Epithelial cell of proximal tubule (primary cell): Measurements from ENCODE around the gene LCN1. TPM values are rescaled to one million over a fixed set of nuclear protein-coding genes. Genes with fewer than 3 reads are reported as not detected.
A peak's percentile ranks its signal among the peaks of the same experiment; 100 is the strongest.

Source experiments
- DNase-seq: peaks from one replicate; pipeline ENCODE4 v3.0.0-alpha.2; 2011; ENCODE audit warnings: low read depth
- H3K4me3 ChIP-seq: 2 replicates; pipeline ENCODE4 v1.5.1; 2011; ENCODE audit warnings: low read depth, mild to moderate bottlenecking, low read length
- CTCF ChIP-seq: conservative IDR thresholded peaks from 2 replicates; pipeline ENCODE4 v1.5.1; 2012; ENCODE audit warnings: low read depth, mild to moderate bottlenecking, low read length
- total RNA-seq: library from RNA; depleted of rRNA; stranded (reverse); fragments of >200 nt; gene quantifications from 2 replicates; pipeline ENCODE4 v1.2.3, GENCODE V29; 2015

The LCN1 gene
- total RNA-seq, 1 donor from 2014 or later: not detected

DNA sequence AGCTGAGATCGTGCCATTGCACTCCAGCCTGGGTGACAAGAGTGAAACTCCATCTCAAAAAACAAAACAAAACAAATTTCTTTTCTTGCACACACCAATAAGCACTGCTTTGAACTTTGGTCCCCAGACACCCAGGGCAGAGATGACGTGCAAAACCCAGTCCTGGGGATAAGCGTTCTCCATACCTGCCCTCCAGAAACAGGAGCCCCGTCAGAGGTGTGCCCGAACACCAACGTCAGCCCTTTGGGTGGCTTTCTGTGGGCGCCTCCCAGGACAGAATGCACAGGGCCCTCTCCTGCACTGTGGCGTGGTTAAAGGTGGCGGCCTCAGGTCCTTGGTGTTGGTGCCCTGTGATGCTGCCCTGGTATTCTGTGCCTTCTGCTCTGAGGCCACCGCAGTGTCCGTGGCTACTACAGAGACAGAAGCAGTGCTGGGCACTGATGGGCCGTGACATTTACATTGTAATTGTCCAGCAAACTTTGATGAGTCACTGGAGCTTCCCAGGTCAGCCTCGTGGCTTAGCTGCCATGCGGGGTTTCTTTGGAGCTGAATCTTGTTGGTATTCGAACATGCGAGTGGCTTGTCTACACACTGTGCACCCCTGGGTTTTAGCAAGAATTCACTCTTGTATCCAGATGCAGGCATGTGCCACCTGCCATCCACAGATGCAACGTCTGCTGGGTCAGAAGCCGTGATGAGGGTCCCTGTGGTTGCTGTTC, 31.9 kb upstream of the LCN1 start:
- DNase-seq: no peak
- TF ChIP-seq CTCF: no peak
- no peak overlapping the region for H3K4me3 ChIP-seq

GRCh38 chr9:135490166-135490870, 30.9 kb upstream of the LCN1 start:
- DNase-seq: no peak
- peak overlapping the region; percentile 22 for H3K4me3 ChIP-seq
- TF ChIP-seq CTCF: no peak

- H3K4me3 ChIP-seq: peak overlapping the region; percentile 22
- no peak for DNase-seq
- TF ChIP-seq CTCF: no peak
These were observed 30.2 kb upstream of the LCN1 start for GRCh38 chr9:135490980-135491464.

DNA sequence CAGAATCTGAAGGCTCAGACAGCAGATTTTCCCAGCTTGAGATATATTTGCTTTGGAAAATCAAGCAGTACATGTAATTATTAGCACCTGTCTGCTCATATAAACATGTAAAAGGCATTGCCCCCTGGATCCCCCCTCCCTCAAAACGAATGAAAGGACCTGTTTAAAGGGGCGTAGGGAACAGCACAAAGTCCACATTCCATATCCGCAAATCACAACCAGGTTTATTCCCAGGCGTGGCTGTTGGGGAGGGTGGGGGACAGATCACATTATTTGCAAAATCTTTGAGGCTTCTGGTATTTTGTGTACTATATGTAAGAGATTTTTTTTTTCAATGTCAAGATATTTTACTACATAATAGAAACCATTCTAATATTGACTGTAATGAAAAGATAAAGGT, 29.5 kb upstream of the LCN1 start:
- H3K4me3 ChIP-seq: peak overlapping the region; percentile 22
- TF ChIP-seq CTCF: no peak
- DNase-seq: no peak

GRCh38 chr9:135492886-135493669, 28.2 kb upstream of the LCN1 start:
- DNase-seq: no peak
- H3K4me3 ChIP-seq: no peak overlapping the region
- no peak for TF ChIP-seq CTCF

DNA sequence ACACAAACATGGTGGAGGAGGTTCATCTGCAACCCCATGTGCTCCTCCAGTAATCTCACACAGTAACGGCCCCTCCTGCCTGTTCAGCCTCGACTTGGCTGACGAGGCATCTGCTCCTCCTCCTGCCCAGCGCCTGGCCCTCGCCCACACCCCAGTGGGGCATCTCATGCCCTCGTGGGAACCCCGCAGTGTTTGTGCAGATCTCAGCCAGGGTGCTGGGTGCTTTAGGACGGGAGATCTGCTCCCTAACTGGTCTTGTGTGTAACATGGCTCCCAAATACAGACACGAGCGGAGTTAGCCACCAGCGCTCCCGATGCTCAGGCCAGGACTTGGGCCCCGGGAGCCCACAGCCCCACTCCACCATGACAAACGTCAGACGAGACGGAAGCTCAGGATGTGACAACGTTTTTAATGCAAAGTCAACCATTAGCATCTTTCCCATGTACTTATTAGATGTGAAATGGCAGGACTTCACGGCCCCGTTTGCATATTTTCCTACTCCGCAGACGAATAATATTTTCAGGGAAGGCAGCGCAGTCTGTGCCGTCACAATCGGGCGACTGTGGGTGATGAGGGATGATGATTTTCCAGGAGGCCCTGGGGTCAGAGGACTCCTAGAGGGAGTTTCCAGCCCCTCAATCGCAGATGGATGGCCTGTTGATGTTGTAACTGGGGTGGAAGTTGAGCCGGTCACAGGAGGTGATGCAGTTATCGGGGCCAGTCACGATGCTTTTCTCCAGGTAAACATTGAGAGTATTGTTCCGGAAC, 26.3 kb upstream of the LCN1 start:
- no peak for TF ChIP-seq CTCF
- H3K4me3 ChIP-seq: no peak overlapping the region
- no peak for DNase-seq
